ENCODE measurements around the gene CDK5R1.

The CDK5R1 gene

GRCh38 chr17:32445497-32445896, 41.3 kb upstream of the CDK5R1 start:
- H3K36me3 ChIP-seq (replicated peaks; ENCODE audit: insufficient read depth, low read length) = peaks cover 13% of the 10 kb centered on the region; the same call in 1 of the 2 replicates
- H3K4me3 ChIP-seq (ENCODE audit: low read length) = peak overlapping the region; percentile 96
- no peaks in the 10 kb centered on the region for H3K9me3 ChIP-seq (replicated peaks; ENCODE audit: insufficient read depth, low read length)
- H3F3A ChIP-seq (ENCODE audit: insufficient read depth, low read length) = peaks cover 14% of the 10 kb centered on the region
- H3K4me2 ChIP-seq (ENCODE audit: low read depth, low read length) = peak overlapping the region; percentile 72
- H3K27me3 ChIP-seq (replicated peaks; ENCODE audit: insufficient read depth, low read length) = no peaks in the 10 kb centered on the region
- peak overlapping the region; percentile 97 for H3K9ac ChIP-seq (ENCODE audit: low read length)
- H2AFZ ChIP-seq (ENCODE audit: low read length) = no peak overlapping the region
- DNase-seq = no peak
- H3K4me1 ChIP-seq (ENCODE audit: low read length) = peaks cover 20% of the 10 kb centered on the region
- peaks cover 17% of the 10 kb centered on the region; the same call in 1 of the 2 replicates for H4K20me1 ChIP-seq (ENCODE audit: insufficient read depth, low read length)
- peaks cover 63% of the 10 kb centered on the region for H3K79me2 ChIP-seq (ENCODE audit: low read length)
- TF ChIP-seq CTCF (IDR thresholded peaks at IDR 0.05; ENCODE audit: low read length) (no peak), EZH2phosphoT487 (IDR thresholded peaks at IDR 0.05; ENCODE audit: low read length) (no peak), EZH2 (optimal IDR thresholded peaks at IDR 0.05; ENCODE audit: low read depth, low read length) (no peak)
- no peak overlapping the region; the same call in 1 of the 2 replicates for H3K27ac ChIP-seq (ENCODE audit: low read length)
- H3K9me2 ChIP-seq (replicated peaks; ENCODE audit: insufficient read depth, low read length) = no peaks in the 10 kb centered on the region

GRCh38 chr17:32445971-32446370, 40.8 kb upstream of the CDK5R1 start:
- Histone ChIP-seq H3K27me3 (replicated peaks; ENCODE audit: insufficient read depth, low read length) (no peaks in the 10 kb centered on the region), H3F3A (ENCODE audit: insufficient read depth, low read length) (peaks cover 14% of the 10 kb centered on the region), H3K79me2 (ENCODE audit: low read length) (peaks cover 68% of the 10 kb centered on the region), H3K27ac (ENCODE audit: low read length) (peak overlapping the region; percentile 0; the same call in 1 of the 2 replicates), H2AFZ (ENCODE audit: low read length) (no peak overlapping the region), H3K36me3 (replicated peaks; ENCODE audit: insufficient read depth, low read length) (peaks cover 13% of the 10 kb centered on the region), H3K4me2 (ENCODE audit: low read depth, low read length) (peak overlapping the region; percentile 72), H3K9ac (ENCODE audit: low read length) (no peak overlapping the region), H3K9me3 (replicated peaks; ENCODE audit: insufficient read depth, low read length) (no peaks in the 10 kb centered on the region), H3K4me3 (ENCODE audit: low read length) (peak overlapping the region; percentile 96), H4K20me1 (ENCODE audit: insufficient read depth, low read length) (peaks cover 17% of the 10 kb centered on the region; the same call in 1 of the 2 replicates), H3K9me2 (replicated peaks; ENCODE audit: insufficient read depth, low read length) (no peaks in the 10 kb centered on the region), H3K4me1 (ENCODE audit: low read length) (peaks cover 18% of the 10 kb centered on the region)
- DNase-seq = no peak
- no peak for TF ChIP-seq EZH2phosphoT487 (IDR thresholded peaks at IDR 0.05; ENCODE audit: low read length)
- no peak for TF ChIP-seq EZH2 (optimal IDR thresholded peaks at IDR 0.05; ENCODE audit: low read depth, low read length)
- no peak for TF ChIP-seq CTCF (IDR thresholded peaks at IDR 0.05; ENCODE audit: low read length)

GRCh38 chr17:32446949-32447348, 39.8 kb upstream of the CDK5R1 start:
- Histone ChIP-seq H3K9ac (ENCODE audit: low read length) (no peak overlapping the region), H3K4me1 (ENCODE audit: low read length) (peaks cover 13% of the 10 kb centered on the region), H3F3A (ENCODE audit: insufficient read depth, low read length) (peaks cover 13% of the 10 kb centered on the region), H3K27me3 (replicated peaks; ENCODE audit: insufficient read depth, low read length) (no peaks in the 10 kb centered on the region), H4K20me1 (ENCODE audit: insufficient read depth, low read length) (peaks cover 17% of the 10 kb centered on the region; the same call in 1 of the 2 replicates), H3K4me3 (ENCODE audit: low read length) (no peak overlapping the region; the same call in 1 of the 2 replicates), H3K36me3 (replicated peaks; ENCODE audit: insufficient read depth, low read length) (peaks cover 20% of the 10 kb centered on the region), H3K27ac (ENCODE audit: low read length) (no peak overlapping the region), H2AFZ (ENCODE audit: low read length) (no peak overlapping the region), H3K9me3 (replicated peaks; ENCODE audit: insufficient read depth, low read length) (no peaks in the 10 kb centered on the region), H3K9me2 (replicated peaks; ENCODE audit: insufficient read depth, low read length) (no peaks in the 10 kb centered on the region), H3K79me2 (ENCODE audit: low read length) (peaks cover 77% of the 10 kb centered on the region), H3K4me2 (ENCODE audit: low read depth, low read length) (peak overlapping the region; percentile 72; the same call in 1 of the 2 replicates)
- TF ChIP-seq CTCF (IDR thresholded peaks at IDR 0.05; ENCODE audit: low read length) = no peak
- no peak for TF ChIP-seq EZH2 (optimal IDR thresholded peaks at IDR 0.05; ENCODE audit: low read depth, low read length)
- no peak for TF ChIP-seq EZH2phosphoT487 (IDR thresholded peaks at IDR 0.05; ENCODE audit: low read length)
- DNase-seq = no peak
